ENCODE measurements around the gene IP6K1. TPM values are rescaled to one million over a fixed set of nuclear protein-coding genes. Genes with fewer than 3 reads are reported as not detected.

The IP6K1 gene
- total and polyA plus RNA-seq, 10 of the 15 experiments (the other 5 are each of a cell fraction or from before 2014, with no cell fraction given), result 1.3 to 30.6 (median 18.2) TPM

- no peak overlapping the region for H3K4me2 ChIP-seq (ENCODE audit: control insufficient read depth, insufficient read depth)
- H3K27ac ChIP-seq (ENCODE audit: control insufficient read depth, insufficient read depth), result peak overlapping the region; percentile 46
- no peaks in the 10 kb centered on the region for H3K27me3 ChIP-seq (replicated peaks in 1 of 2; ENCODE audit: control insufficient read depth in 2 of 2, insufficient read depth in 2 of 2, low read length in 1 of 2)
- in situ Hi-C loops (cut with MboI) (no loop called here), intact Hi-C loops (cut with micrococcal nuclease; ENCODE audit: unreplicated experiment) (no loop called here)
- H3K79me2 ChIP-seq (ENCODE audit: control insufficient read depth, insufficient read depth, low read length), result peaks cover 17% of the 10 kb centered on the region
- no peaks in the 10 kb centered on the region for H3K9me3 ChIP-seq (replicated peaks; ENCODE audit: control insufficient read depth, insufficient read depth, low read length)
- TF ChIP-seq BCLAF1 (IDR thresholded peaks at IDR 0.05), result no peak
- no peak for TF ChIP-seq CHD1 (IDR thresholded peaks at IDR 0.05; ENCODE audit: low read depth, low read length)
- no peak for TF ChIP-seq CBX3 (IDR thresholded peaks at IDR 0.05; ENCODE audit: borderline replicate concordance, low read depth)
- TF ChIP-seq ZNF24 (IDR thresholded peaks at IDR 0.05), result no peak
- no peak for TF ChIP-seq SMARCA5 (IDR thresholded peaks at IDR 0.05)
- TF ChIP-seq, protein P1, sequence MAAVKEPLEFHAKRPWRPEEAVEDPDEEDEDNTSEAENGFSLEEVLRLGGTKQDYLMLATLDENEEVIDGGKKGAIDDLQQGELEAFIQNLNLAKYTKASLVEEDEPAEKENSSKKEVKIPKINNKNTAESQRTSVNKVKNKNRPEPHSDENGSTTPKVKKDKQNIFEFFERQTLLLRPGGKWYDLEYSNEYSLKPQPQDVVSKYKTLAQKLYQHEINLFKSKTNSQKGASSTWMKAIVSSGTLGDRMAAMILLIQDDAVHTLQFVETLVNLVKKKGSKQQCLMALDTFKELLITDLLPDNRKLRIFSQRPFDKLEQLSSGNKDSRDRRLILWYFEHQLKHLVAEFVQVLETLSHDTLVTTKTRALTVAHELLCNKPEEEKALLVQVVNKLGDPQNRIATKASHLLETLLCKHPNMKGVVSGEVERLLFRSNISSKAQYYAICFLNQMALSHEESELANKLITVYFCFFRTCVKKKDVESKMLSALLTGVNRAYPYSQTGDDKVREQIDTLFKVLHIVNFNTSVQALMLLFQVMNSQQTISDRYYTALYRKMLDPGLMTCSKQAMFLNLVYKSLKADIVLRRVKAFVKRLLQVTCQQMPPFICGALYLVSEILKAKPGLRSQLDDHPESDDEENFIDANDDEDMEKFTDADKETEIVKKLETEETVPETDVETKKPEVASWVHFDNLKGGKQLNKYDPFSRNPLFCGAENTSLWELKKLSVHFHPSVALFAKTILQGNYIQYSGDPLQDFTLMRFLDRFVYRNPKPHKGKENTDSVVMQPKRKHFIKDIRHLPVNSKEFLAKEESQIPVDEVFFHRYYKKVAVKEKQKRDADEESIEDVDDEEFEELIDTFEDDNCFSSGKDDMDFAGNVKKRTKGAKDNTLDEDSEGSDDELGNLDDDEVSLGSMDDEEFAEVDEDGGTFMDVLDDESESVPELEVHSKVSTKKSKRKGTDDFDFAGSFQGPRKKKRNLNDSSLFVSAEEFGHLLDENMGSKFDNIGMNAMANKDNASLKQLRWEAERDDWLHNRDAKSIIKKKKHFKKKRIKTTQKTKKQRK (IDR thresholded peaks at IDR 0.05; ENCODE audit: low read depth, low read length), result no peak
- no peak for TF ChIP-seq STAT1 (conservative IDR thresholded peaks at IDR 0.05)
- TF ChIP-seq SIN3A (IDR thresholded peaks at IDR 0.05; ENCODE audit: low read depth, low read length), result no peak
- TF ChIP-seq HDAC2 (IDR thresholded peaks at IDR 0.05), result no peak
- ChIA-PET CTCF (no interaction called here), SMC1A (ENCODE audit: uncharacterized antibody, unreplicated experiment) (interaction anchor here (1.0 to 1.1 kb wide), 2 partner anchors 21 to 75 kb away, joined by 3 read pairs; no protein-coding TSS in a partner anchor), RAD21 (ENCODE audit: unreplicated experiment) (no interaction called here), POLR2A (no interaction called here)
- peaks cover 14% of the 10 kb centered on the region for H3K4me1 ChIP-seq (ENCODE audit: control insufficient read depth, insufficient read depth, low read length)
- no TSS peak for BruUV-seq (replicated peaks)
- WGBS (ENCODE audit: insufficient coverage, insufficient replicate concordance, low lambda C conversion rate, missing lambda C conversion rate), result 37% methylated on average over 19 of the region's 19 CpGs
- DNase-seq (ENCODE audit: low read depth, low spot score) (no peak), ATAC-seq (no peak), FAIRE-seq (no peak)
- H2AFZ ChIP-seq (ENCODE audit: control insufficient read depth, low read depth, low read length), result no peak overlapping the region
- H3K36me3 ChIP-seq (ENCODE audit: control insufficient read depth in 2 of 2, insufficient read depth in 2 of 2, low read length in 1 of 2), result peaks cover 0 to 16% of the 10 kb centered on the region in 2 experiments
- H3K4me3 ChIP-seq, result no peak overlapping the region
- no peak overlapping the region for H3K9ac ChIP-seq (ENCODE audit: control insufficient read depth, insufficient read depth, low read length)
- no peaks in the 10 kb centered on the region for H4K20me1 ChIP-seq (ENCODE audit: control insufficient read depth, insufficient read depth)
Measured at GRCh38 chr3:49727154-49727923, 59.0 kb downstream of the IP6K1 start.
